GM18502 (cell line): ENCODE data around the gene NAT14.
"Not testable (repeated sequence)": the region's sequence is repeated elsewhere in the genome, so short reads cannot be mapped to it uniquely, and the experiment has no call there.

Experiments used
- ATAC-seq: cut with Tn5 transposase; IDR thresholded peaks from one replicate; pipeline ENCODE4 v1.9.1; 2021; ENCODE audit warnings: mild to moderate bottlenecking; ENCODE audit not compliant: unreplicated experiment, poor library complexity

Gene NAT14

DNA sequence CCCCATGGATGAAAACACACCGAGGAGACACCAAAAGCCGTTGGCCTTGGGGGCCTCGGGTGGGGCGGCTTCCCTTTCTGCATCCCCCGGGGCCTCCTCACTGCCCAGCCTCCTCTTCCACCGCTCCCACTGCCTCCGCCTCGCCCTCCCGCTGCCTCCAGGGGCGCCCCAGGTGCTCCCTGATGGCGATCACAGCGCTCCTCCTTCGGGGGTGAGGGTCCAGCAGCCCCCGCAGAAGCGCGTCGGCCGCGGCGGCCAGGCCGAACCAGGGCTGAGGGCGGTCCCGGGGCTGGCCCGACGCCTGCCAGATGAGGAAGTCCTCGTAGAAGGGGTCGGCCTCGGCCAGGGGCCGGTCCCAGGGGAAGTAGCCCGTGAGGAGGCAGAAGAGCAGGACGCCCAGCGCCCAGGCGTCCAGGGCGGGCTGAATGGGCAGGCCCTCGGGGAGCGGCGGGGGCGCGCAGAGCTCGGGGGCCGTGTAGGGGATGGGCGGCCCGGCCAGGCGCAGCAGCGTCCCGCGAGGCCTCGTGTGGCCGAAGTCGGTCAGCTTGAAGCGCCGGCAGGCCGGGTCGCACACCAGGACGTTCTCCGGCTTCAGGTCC, 44.7 kb downstream of the NAT14 start:
- ATAC-seq = no peak

GRCh38 chr19:55530996-55531395, 46.0 kb downstream of the NAT14 start:
- no peak for ATAC-seq

- ATAC-seq = not testable (repeated sequence)
Observed at GRCh38 chr19:55534280-55534679, 49.3 kb downstream of the NAT14 start.

DNA sequence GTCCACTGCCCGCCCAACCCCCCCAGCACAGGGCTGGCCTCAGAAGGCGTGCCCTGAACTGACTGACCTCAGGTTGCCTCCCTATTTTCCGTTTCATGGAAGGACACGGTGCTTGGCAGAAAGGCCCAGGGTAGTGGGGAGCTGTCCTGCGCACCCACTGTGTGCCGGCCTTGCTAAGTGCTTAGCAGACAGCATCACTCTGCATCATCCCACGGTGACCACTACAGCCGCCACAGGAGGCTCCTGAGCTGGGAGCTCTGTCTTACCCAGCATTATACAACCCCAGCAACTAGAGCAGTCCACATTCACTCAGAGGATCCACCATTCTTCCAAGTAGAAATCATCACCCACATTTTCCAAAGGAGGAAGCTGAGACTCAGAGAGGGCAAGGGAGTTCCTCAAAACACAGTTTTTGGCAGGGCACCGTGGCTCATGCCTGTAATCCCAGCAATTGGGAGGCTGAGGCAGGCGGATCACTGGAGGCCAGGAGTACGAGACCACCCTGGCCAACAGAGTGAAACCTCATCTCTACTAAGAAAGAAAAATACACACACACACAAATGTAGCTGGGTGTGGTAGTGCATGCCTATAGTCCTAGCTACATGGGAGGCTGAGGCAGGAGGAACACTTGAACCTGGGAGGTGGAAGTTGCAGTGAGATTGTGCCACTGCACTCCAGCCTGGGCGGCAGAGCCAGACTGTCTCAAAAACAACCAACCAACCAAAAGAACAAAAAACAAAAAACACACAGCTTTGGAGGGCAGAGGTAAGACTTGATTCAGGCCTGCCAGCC, 50.4 kb downstream of the NAT14 start:
- no peak for ATAC-seq

- ATAC-seq = no peak
Observed at GRCh38 chr19:55535965-55536350, 51.0 kb downstream of the NAT14 start.

- ATAC-seq = no peak
Observed at GRCh38 chr19:55536366-55536765, 51.4 kb downstream of the NAT14 start.
